ENCODE data around the gene CHAMP1. TPM values are rescaled to one million over a fixed set of nuclear protein-coding genes. Genes with fewer than 3 reads are reported as not detected.
"Not testable (repeated sequence)": the region's sequence is repeated elsewhere in the genome, so short reads cannot be mapped to it uniquely, and the experiment has no call there.

The CHAMP1 gene
- polyA plus RNA-seq, 6 donors from 2014 or later: 5.6 to 26.3 (median 17.7) TPM

- Mint-ChIP-seq H3K36me3 (peaks cover 17 to 20% of the 10 kb centered on the region in 2 donors), H3K9me3 (no peaks in the 10 kb centered on the region), H3K4me3 (no peak overlapping the region), H3K4me1 (peaks cover 16 to 24% (median 18%) of the 10 kb centered on the region in 3 donors), H3K27ac (peak overlapping the region in 2 of 6 donors; percentile 77 to 78), H3K27me3 (no peaks in the 10 kb centered on the region)
- ATAC-seq (ENCODE audit: low read depth in 2 of 2): no peak
- no peak for DNase-seq
These were observed 14.3 kb downstream of the CHAMP1 start for GRCh38 chr13:114328595-114328994.

GRCh38 chr13:114330086-114330485, 15.8 kb downstream of the CHAMP1 start:
- peak overlapping the region in 1 of 6 donors; percentile 56 for H3K27ac Mint-ChIP-seq
- DNase-seq: no peak
- no peak for ATAC-seq (ENCODE audit: low read depth in 2 of 2)
- peaks cover 25 to 37% (median 33%) of the 10 kb centered on the region in 3 donors for H3K4me1 Mint-ChIP-seq
- H3K36me3 Mint-ChIP-seq: peaks cover 4 to 8% of the 10 kb centered on the region in 2 donors
- H3K9me3 Mint-ChIP-seq: no peaks in the 10 kb centered on the region
- no peak overlapping the region for H3K4me3 Mint-ChIP-seq
- no peaks in the 10 kb centered on the region for H3K27me3 Mint-ChIP-seq

GRCh38 chr13:114333881-114334280, 19.6 kb downstream of the CHAMP1 start:
- not testable (repeated sequence) for H3K9me3 Mint-ChIP-seq; DNase-seq; ATAC-seq (ENCODE audit: low read depth in 2 of 2); H3K27me3 Mint-ChIP-seq; H3K36me3 Mint-ChIP-seq
- Mint-ChIP-seq H3K4me1 (peaks cover 14 to 32% (median 22%) of the 10 kb centered on the region in 3 donors), H3K27ac (peak overlapping the region in 5 of 6 donors; percentile 48 to 93 (median 84)), H3K4me3 (peak overlapping the region in 7 of 8 donors; percentile 54 to 89 (median 71))

- Mint-ChIP-seq H3K36me3 (no peaks in the 10 kb centered on the region), H3K4me3 (peak overlapping the region in 7 of 8 donors; percentile 54 to 89 (median 77)), H3K27ac (peak overlapping the region; percentile 48 to 93 (median 85)), H3K27me3 (no peaks in the 10 kb centered on the region), H3K9me3 (no peaks in the 10 kb centered on the region), H3K4me1 (peaks cover 14 to 35% (median 22%) of the 10 kb centered on the region in 3 donors)
- DNase-seq: peak; percentile 8
- ATAC-seq (ENCODE audit: low read depth in 2 of 2): peak; percentile 59 to 69
These were observed 20.2 kb downstream of the CHAMP1 start for GRCh38 chr13:114334305-114335053.

GRCh38 chr13:114336457-114336856, 22.2 kb downstream of the CHAMP1 start:
- not testable (repeated sequence) for H3K4me3 Mint-ChIP-seq; ATAC-seq (ENCODE audit: low read depth in 2 of 2); H3K27me3 Mint-ChIP-seq; H3K9me3 Mint-ChIP-seq; DNase-seq; H3K36me3 Mint-ChIP-seq; H3K27ac Mint-ChIP-seq
- H3K4me1 Mint-ChIP-seq: peaks cover 14 to 40% (median 28%) of the 10 kb centered on the region in 3 donors

- no peaks in the 10 kb centered on the region for H3K27me3 Mint-ChIP-seq
- no peaks in the 10 kb centered on the region for H3K36me3 Mint-ChIP-seq
- no peak overlapping the region for H3K4me3 Mint-ChIP-seq
- peaks cover 10 to 28% (median 24%) of the 10 kb centered on the region in 3 donors for H3K4me1 Mint-ChIP-seq
- DNase-seq: no peak
- H3K9me3 Mint-ChIP-seq: peaks cover 0 to 2% (median 0%) of the 10 kb centered on the region in 7 donors
- no peak overlapping the region for H3K27ac Mint-ChIP-seq
- no peak for ATAC-seq (ENCODE audit: low read depth in 2 of 2)
These were observed 24.7 kb downstream of the CHAMP1 start for GRCh38 chr13:114338959-114339358.

- Mint-ChIP-seq H3K36me3 (no peaks in the 10 kb centered on the region), H3K27ac (peak overlapping the region in 1 of 6 donors; percentile 51), H3K4me1 (peaks cover under 1 to 17% (median 13%) of the 10 kb centered on the region in 3 donors), H3K27me3 (peaks cover 0 to 5% (median 3%) of the 10 kb centered on the region in 3 donors), H3K9me3 (peaks cover 0 to 3% (median 0%) of the 10 kb centered on the region in 7 donors), H3K4me3 (no peak overlapping the region)
- ATAC-seq (ENCODE audit: low read depth in 2 of 2) (peak in 1 of 2 donors; percentile 52), DNase-seq (peak; percentile 37)
These were observed 25.7 kb downstream of the CHAMP1 start for GRCh38 chr13:114339857-114340534.

- DNase-seq (no peak), ATAC-seq (ENCODE audit: low read depth in 2 of 2) (no peak)
- Mint-ChIP-seq H3K27me3 (peaks cover 0 to 8% (median 3%) of the 10 kb centered on the region in 3 donors), H3K9me3 (peaks cover 0 to 3% (median 0%) of the 10 kb centered on the region in 7 donors), H3K4me3 (no peak overlapping the region), H3K27ac (no peak overlapping the region), H3K36me3 (no peaks in the 10 kb centered on the region), H3K4me1 (peaks cover 0 to 8% (median 6%) of the 10 kb centered on the region in 3 donors)
These were observed 26.9 kb downstream of the CHAMP1 start for GRCh38 chr13:114341003-114341777.

- not testable (repeated sequence) for H3K4me1 Mint-ChIP-seq; H3K4me3 Mint-ChIP-seq; H3K27ac Mint-ChIP-seq; H3K9me3 Mint-ChIP-seq; DNase-seq; H3K36me3 Mint-ChIP-seq; ATAC-seq (ENCODE audit: low read depth in 2 of 2)
- peaks cover 17 to 34% (median 17%) of the 10 kb centered on the region in 3 donors for H3K27me3 Mint-ChIP-seq
These were observed 33.0 kb downstream of the CHAMP1 start for GRCh38 chr13:114347256-114347655.

- not testable (repeated sequence) for H3K9me3 Mint-ChIP-seq; H3K36me3 Mint-ChIP-seq; H3K4me1 Mint-ChIP-seq; H3K4me3 Mint-ChIP-seq; H3K27ac Mint-ChIP-seq; DNase-seq; ATAC-seq (ENCODE audit: low read depth in 2 of 2)
- peaks cover 10 to 24% (median 17%) of the 10 kb centered on the region in 3 donors for H3K27me3 Mint-ChIP-seq
These were observed 38.5 kb downstream of the CHAMP1 start for GRCh38 chr13:114352763-114353162.

GRCh38 chr13:114353382-114353781, 39.1 kb downstream of the CHAMP1 start:
- not testable (repeated sequence) for H3K4me1 Mint-ChIP-seq; DNase-seq; H3K27ac Mint-ChIP-seq; H3K36me3 Mint-ChIP-seq; ATAC-seq (ENCODE audit: low read depth in 2 of 2); H3K9me3 Mint-ChIP-seq; H3K4me3 Mint-ChIP-seq
- peaks cover 10 to 18% (median 12%) of the 10 kb centered on the region in 3 donors for H3K27me3 Mint-ChIP-seq

Data from naive B cell (primary cell).